NT2/D1 (cell line): Measurements from ENCODE around the gene PLEKHG5.

Source experiments
- YY1 ChIP-seq: IDR thresholded peaks from 2 replicates; pipeline ENCODE4 v1.6.1; 2011; ENCODE audit not compliant: insufficient read length, insufficient read depth
- ZNF274 ChIP-seq: IDR thresholded peaks from 2 replicates; pipeline ENCODE4 v1.6.1; 2011; ENCODE audit warnings: mild to moderate bottlenecking, low read depth, low read length

GRCh38 chr1:6499296-6499695 lies 7.8 kb upstream of the PLEKHG5 start:
- TF ChIP-seq YY1 = no peak
- no peak for TF ChIP-seq ZNF274
